HG03520 (cell line): ENCODE results near the gene TOM1.

ENCODE experiments used
- ATAC-seq: cut with Tn5 transposase; IDR thresholded peaks from one replicate; pipeline ENCODE4 v1.9.1; 2021; ENCODE audit warnings: mild to moderate bottlenecking, moderate library complexity; ENCODE audit not compliant: unreplicated experiment

Gene TOM1

GRCh38 chr22:35306350-35306967 is 6.8 kb downstream of the TOM1 start:
- ATAC-seq: no peak

DNA sequence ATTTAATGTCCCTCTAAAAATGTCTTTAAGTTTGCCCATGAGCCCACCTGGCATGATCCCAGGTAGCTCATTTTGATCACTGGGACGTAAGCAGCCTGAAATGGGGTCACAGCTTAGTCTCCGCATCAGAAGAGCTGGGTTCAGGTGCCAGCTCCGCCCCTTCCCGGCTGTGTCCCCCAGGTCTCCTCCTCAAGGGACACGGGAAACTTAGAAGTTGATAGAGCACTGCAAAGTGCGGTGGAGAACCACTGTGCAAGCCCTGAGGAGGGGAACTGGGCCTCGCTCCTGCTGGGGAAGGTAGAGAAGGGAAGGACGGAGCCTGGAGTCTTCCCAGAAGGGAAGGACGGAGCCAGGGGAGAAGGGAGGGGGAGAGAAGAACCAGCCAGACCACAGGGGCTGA is 7.7 kb downstream of the TOM1 start:
- ATAC-seq: no peak

DNA sequence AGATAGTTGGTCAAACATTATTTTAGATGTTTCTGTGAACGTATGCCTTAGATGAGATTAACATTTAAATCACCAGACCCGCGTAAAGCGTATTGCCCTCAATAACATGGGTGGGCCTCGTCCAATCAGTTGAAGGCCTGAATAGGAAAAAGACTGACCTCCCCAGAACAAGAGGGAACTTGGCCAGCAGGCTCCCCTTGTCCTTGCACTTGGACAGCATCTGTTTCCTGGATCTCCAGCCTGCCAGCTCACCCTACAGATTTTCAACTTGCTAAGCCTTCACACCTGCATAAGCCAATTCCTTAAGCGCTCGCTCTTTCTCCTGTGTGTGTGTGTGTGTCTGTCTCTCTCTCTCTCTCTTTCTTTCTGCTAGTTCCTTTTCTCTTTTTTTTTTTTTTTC is 8.2 kb downstream of the TOM1 start:
- no peak for ATAC-seq

DNA sequence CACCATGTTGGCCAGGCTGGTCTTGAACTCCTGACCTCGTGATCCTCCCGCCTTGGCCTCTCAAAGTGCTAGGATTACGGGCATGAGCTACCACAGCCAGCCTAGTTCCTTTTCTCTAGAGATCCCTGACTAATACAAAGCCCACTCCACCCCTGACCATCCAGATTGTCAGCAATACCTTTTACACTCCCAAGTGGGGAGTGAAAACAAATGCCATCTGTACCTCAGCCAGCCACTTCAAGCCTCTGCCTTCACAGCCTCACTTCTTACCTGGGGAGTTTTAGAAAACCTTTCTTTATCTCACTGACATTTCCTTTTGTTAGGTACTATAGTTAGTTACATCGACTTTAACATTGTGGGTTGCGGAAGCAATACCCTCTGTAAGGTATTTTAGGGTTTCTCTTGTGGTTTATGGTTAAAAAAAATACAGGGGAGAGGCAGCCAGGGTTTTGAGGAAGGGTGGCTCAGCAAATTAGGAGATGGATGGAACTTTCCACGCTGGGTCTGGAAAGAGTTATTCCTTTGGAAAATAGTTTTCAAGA is 8.9 kb downstream of the TOM1 start:
- ATAC-seq: no peak

DNA sequence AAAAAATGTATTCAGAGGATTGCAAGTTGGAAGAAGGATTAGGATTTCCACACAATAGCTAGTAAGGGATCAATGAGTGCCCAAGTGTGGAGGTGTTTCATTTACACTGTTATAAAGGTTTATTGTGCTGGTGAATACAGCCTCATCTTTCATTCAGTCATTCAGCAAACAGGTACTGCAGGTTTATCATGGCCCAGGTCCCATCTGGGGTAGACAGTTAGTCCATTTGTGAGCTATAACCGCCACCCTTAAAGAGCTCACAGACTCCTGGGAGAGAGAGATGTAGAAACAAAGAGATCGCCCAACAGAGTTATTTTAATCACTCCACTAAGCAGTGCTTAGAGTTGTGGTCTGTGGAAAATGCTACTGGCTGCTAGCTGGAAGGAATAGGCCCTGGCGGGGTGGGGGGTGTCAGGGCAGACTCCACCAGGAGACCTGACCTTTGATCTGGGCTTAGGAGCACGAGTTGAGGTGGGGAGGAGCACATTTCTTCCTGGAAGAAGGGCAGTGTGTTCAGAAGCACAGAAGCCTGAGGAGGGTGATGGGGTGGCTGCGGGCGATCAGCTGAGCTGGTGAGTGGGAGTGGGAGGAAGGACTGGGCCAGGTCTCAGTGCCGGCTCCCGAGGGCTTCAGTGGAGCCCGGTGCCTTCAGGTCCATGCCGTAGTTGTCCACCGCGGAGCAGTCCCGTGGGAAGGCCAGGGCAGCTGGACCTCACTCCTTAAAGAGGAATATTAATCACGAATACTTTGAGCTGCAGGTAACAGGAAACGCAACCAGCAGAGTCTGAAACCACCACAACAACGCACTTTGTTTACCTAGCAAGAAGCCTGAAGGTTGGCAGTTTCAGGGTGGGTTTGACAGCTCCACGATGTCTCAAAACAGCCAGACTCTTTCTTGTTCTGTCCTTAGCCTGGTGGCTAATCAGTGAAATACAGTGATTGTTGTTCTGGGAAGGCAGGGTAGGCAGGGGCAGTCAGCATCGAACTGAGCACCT is 11.2 kb downstream of the TOM1 start:
- no peak for ATAC-seq

GRCh38 chr22:35311551-35311999 is 11.9 kb downstream of the TOM1 start:
- ATAC-seq: no peak

GRCh38 chr22:35312198-35313059 is 12.7 kb downstream of the TOM1 start:
- ATAC-seq: no peak

DNA sequence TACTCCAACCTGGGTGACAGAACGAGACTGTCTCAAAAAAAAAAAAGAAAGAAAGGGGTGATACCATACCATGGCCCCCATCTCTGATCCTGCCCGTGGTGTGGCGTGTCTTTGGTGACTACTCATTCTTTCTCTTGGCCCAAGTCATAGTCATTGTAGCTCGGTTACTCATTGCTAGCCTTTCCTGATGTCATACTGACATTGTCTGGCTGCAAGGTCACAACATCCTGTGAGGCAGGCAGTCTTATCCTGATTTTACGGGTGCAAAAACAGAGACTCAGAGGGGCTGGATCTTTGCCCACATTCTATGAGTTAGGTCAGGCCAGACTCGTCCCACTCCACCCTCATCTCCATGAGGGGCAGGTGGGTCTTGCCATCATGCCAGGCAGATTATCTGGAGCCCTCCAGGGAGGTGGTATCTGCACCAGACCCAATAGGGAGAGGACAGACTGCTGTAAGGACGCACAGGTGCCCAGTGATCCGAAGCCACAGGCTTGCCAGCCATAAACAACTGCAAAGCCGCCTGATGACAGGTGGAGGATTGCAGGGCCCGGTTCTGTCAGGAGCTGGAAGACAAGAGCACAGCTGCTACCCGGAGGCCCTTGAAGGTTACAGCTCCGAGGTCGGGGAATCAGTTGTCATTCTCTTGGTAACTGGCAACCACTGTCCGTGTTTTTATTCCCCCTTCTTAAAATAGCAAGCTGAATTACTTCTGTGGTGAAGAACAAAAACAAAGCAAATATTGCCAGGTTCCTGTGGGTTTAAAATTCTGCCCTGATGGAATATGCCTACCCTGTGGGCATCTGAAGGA is 13.8 kb downstream of the TOM1 start:
- no peak for ATAC-seq

DNA sequence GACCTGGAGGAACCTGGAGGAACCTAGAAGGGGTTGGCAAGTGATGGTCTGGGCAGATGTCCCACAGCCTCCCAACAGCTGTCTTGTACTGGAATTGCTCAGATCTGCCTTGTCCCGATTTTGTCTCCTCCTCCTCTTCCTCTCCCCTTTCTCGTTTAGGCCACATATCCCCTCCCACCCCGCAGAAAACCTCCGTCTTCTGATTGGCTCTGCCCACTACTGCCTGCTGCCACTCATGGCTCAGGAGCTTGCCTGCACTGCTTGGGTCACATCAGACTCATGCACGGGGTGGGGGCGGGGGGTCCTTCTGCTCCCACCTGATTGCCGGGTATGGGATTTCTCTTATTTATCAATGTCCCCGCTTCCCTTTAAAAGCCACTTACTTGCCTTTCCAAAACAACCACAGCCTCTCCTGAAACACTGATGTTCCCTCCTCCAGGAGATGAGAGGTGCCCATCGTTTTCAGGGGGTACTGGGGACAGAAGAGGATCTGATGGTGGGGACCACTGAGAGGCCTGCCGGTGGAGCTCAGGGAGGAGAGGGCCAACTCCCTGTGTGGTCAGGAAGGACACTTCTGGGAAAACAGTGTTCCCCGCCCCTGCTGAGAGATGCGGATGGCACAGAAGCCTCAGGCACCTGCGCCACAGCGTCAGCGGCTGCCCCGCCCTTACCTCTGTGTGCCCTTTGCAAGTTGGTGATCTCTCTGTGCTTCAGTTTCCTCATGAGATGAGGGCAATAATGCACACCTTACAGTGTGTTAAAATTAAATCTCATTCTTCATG is 14.7 kb downstream of the TOM1 start:
- ATAC-seq: no peak

DNA sequence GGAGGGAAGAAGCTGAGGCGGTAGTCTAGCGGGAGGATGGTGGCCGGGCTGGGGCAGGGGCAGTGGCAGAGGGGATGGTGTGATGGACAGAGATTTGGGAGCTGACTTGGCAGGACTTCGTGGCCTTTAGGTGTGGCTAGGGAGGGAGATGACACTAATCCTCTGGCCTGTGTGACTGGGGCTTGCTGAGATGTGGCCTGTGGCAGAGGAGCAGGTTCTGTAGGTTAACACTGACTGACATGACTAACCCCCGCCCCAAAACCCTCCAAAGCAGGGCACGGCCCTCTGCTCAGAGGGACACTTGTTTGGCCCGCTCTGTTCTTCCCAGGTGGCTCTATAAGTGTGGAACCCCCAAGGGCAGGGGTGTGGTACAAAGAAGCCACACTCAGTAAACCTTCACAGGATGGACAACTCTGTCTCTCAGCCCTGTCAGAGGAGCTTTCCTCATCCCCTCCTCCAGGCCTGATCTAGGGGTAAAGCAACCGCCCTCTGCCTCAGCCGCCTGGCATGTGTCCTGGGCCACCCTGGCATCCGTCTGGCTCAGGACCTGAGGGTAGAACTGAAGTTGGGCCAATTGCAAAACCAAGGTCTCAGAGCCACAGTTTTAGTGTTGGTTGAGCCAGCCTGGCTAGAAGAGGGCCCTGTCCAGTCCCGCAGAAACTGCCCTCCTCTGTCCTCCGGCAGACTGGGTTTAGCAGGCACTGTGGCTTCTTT is 15.6 kb downstream of the TOM1 start:
- ATAC-seq: no peak

DNA sequence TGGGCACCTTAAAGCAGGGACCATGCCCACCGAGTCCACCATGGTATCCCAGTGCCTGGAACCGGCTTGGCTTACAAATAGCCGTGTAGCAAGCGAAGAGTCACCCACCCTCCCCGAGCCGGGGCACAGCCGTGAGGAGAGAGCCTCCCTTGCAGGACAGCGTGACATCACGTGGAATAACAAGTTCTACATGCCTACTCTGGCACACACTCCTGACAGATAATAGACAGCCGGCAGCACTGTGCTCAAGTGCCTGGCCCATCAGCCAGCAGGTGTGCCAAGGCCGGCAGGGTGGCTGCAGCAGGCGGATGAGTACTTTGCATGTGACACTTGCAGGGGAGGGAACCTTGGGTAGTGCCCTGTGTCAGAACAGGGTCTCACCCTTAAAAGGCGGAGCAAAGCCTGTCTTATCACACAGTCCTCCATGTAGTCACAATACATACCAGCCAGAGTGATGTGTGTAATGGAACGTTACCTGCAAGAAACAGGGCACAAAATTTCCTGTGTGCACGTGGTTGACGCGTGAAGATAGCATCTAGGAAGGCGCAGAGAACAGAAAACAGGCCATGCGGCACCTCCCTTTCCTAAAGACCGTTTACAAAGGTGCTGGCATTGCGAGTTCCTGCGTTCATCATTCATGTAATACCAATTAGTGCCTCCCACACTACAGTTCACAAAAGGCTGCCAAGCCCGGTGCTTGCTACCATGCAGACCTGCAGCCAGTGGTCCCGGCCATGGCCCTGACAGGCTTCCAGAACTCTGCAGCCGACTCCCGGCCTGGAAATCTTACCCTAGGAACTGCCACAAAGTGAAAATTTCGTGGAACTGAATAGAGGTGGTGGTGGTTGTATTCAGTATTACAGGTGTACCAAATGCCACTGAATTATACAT is 16.4 kb downstream of the TOM1 start:
- no peak for ATAC-seq

DNA sequence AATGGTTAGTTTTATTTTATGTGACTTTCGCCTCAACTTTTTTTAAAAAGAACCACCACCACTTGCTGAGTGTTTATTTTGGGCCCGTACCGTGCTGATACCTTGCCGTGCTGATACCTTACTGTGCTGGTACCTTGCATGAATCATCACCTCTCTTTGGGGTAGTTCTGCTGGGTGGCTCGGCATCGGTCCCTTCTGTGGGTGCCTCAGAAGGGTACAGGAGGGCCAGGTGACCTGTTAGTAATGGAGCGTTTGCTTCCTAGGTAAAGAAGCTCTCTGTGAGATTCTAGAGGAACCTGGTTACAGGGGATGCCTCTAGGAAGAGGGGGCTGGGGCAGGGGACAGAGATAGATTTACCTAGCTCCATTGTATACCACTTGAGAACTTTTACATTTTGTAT is 17.1 kb downstream of the TOM1 start:
- no peak for ATAC-seq

DNA sequence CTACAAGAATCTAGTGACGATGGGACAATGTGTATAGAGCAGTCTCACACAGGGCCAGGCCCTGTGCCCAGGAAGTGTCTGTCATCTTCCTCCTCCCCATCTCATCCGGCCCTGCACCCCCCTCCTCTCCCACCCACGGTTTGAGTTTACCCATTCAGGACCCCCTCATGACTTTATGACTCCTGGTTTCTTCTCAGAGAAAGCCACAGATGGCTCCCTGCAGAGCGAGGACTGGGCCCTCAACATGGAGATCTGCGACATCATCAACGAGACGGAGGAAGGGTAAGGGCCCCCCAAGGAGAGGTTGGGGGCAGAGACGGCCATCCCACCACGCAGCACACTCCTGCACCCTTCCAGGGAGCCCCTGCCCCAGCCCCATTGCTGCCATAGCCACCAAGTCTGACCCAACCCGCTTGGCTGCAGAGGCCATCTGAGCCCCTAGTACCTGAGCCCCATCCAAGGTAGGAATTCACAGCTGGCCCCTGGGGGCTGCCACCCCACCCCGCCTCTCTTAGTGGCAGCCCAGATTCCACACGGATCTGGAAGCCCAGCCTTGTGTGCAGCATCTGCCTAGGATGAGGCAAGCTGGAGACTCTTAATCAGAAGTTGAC is 18.1 kb downstream of the TOM1 start:
- no peak for ATAC-seq

DNA sequence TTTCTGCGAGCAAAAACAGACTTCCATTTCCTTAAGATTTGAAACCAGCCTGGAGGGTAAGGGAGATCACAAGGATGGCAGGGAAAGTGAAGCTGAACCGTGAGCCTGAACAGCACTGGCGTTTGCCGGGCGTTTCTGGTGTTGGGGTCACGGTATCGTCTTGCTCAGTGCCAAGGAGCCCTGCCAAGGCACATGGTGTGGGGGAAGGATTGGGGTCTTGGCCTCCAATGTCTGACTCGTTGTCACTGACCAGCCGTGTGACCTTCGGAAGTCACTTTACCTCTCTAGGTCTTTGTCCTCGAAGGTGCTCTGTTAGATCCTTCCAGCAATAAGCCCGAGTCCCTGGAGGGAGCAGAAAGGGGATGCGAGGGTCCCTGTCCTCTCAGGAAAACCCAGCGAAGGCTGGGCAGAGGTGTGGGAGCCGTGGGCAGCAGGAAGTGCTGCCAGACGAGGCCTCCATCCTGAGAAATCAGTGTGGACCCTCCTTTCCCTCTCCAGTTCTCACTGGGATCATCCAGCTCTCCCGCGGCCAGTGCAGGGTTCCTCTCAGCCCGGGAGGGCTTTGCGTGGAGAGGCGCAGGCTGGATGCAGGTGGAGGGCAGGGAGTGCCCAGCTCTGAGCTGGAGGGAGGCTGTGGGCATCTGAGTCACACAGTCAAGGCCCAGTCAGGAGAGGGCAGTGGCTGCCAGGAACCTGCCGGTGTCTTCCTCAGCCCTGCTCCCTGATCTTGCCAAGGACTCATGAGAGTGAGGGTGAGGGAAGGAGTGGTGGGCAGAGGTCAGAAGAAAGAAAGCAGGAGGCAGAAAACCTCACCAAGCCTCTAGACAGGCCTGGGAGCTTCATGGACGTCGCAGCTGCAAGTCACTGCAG is 18.9 kb downstream of the TOM1 start:
- ATAC-seq: no peak

DNA sequence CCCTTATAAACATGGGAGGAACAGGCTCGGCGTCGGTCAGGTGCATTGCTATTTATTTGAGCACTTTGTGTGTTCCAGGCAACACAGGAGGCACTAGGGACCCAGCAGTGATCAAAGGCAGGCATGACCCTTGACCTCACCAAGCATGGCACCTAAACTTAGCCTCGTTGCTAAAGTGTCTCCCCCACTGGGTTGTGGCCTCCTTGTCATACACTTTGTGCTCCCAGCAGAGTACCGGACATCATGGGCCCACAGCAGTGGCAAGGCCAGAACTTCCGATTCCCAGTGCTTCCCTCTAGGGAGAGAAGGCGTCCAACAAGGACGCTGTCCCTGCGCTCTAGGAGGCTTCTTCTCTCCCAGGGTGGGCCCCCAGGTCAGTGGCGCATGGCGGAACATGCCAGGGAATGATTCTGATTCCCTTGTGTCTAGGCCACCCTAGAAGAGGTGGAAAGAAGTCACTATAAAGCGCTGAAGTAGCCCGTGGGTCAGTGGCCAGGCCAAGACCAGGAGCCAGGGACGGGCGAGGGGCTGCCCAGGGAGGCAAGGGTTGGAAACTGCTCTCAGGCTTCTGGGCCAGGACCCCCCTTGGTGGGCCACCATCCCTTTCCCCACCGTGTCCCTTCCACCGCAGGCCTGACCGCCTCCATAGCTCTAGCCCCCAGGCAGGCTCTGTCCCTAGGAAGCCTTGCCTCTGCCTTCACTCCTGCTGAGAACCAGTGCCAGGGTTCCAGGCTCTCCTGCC is 19.7 kb downstream of the TOM1 start:
- no peak for ATAC-seq

DNA sequence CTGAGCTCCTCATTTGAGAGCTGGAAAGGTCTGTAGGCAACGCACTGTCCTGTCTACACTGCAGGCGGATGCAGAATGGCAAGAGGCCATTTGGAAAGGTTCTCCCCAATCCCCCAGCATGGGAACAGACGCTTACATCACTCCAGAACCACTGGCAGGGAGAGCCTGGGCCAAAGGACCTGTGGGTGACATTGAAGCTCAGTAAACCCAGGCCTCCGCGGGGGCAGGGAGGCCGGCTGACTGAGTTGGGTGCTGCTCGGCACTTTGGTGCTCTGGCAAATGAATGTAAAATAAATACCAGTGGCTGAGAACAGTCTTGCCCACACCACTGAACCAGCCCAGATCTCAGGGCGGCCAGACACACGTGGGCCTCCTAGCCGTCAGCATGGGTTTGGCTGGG is 22.4 kb downstream of the TOM1 start:
- ATAC-seq: no peak
